22Rv1 (cell line): ENCODE measurements around the gene TMEM87A.
"Not testable (repeated sequence)": the region's sequence is repeated elsewhere in the genome, so short reads cannot be mapped to it uniquely, and the experiment has no call there.

ENCODE experiments used
- H3K27ac ChIP-seq: fragments of 450-650 bp; 2 replicates; pipeline ENCODE4 v1.5.1; 2017
- ZFX ChIP-seq: fragments of 450-650 bp; IDR thresholded peaks from 2 replicates; pipeline ENCODE4 v1.6.1; 2017; ENCODE audit warnings: antibody characterized with exemption, borderline replicate concordance
- TF ChIP-seq, protein P1 (sequence below): fragments of 450-650 bp; IDR thresholded peaks from 2 replicates; pipeline ENCODE4 v1.5.1; 2017; ENCODE audit warnings: mild to moderate bottlenecking

TMEM87A gene, protein sequence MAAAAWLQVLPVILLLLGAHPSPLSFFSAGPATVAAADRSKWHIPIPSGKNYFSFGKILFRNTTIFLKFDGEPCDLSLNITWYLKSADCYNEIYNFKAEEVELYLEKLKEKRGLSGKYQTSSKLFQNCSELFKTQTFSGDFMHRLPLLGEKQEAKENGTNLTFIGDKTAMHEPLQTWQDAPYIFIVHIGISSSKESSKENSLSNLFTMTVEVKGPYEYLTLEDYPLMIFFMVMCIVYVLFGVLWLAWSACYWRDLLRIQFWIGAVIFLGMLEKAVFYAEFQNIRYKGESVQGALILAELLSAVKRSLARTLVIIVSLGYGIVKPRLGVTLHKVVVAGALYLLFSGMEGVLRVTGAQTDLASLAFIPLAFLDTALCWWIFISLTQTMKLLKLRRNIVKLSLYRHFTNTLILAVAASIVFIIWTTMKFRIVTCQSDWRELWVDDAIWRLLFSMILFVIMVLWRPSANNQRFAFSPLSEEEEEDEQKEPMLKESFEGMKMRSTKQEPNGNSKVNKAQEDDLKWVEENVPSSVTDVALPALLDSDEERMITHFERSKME

DNA sequence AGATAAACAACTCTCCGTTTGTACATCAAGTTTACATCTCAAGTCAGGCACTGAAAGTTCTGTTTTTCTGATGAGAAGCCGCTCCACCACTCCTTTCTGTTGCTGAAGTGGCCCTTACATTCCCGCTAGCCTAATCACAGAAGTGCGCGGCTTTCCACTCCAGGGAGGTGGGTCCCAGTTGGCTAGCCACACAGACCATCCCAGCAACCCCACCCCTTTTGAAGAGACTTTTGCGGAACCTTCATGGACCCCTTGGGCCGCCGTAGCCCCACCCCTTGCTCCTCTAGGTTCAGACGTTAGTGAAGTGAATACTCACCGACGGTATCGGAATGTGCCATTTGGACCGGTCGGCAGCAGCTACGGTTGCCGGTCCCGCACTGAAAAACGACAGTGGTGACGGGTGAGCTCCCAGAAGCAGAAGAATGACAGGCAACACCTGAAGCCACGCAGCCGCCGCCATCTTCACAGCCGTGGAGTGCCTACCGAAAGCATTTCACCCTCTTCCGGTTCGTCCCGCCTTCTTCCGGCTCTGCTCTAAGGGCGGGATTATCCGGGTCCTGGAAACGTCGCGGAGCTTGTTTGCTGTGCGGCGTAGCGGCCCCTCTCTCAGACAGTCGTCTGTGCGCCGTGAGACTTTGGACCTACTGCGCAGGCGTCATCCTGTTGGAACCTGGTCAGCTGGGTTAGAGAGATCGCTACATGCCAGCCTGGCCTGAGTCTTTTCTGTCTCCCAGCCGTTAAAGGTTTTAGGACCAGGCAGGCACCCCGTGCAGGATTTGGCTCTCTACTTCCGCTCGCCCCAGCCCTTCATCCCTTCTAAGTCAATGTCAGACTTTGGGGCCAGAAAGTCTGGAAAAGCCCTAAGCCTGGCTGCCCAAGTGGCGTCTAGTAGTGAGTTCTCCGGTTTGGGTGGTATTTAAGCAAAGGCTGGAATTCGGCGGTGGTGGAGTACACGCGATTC, at the start of gene TMEM87A, which contains the start of gene GANC:
Gene TMEM87A, minus strand, starts transcription at position 495 of the 961 bp plus-strand sequence. Its CDS starts 35 bp downstream, at position 460.
Gene GANC, plus strand, starts transcription at position 263 of the 961 bp plus-strand sequence. CDS start 1,281 bp downstream, outside the sequence.
- H3K27ac ChIP-seq = peak within 1 kb of the TSS; percentile 97
- no peak for TF ChIP-seq ZFX
- TF ChIP-seq, protein P1, sequence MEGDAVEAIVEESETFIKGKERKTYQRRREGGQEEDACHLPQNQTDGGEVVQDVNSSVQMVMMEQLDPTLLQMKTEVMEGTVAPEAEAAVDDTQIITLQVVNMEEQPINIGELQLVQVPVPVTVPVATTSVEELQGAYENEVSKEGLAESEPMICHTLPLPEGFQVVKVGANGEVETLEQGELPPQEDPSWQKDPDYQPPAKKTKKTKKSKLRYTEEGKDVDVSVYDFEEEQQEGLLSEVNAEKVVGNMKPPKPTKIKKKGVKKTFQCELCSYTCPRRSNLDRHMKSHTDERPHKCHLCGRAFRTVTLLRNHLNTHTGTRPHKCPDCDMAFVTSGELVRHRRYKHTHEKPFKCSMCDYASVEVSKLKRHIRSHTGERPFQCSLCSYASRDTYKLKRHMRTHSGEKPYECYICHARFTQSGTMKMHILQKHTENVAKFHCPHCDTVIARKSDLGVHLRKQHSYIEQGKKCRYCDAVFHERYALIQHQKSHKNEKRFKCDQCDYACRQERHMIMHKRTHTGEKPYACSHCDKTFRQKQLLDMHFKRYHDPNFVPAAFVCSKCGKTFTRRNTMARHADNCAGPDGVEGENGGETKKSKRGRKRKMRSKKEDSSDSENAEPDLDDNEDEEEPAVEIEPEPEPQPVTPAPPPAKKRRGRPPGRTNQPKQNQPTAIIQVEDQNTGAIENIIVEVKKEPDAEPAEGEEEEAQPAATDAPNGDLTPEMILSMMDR = no peak

DNA sequence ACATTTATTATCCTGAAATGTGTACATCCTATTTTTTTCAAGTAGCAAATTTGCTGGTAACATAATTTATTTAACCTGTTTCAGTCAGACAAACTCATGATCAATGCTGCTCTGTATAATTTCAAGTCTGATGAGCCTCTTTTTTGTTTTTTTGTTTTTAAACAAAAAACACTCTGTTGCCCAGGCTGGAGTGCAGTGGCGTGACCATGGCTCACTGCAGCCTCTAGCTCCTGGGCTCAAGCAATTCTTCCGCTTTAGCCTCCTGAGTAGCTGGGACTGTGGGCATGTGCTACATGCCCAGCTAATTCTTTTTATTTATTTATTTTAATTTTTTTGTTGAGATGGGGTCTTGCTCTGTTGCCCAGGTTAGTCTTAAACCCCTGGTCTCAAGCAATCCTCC, 46.0 kb upstream of the TMEM87A start:
- no peak overlapping the region for H3K27ac ChIP-seq
- TF ChIP-seq ZFX = no peak
- TF ChIP-seq, protein P1 = no peak

DNA sequence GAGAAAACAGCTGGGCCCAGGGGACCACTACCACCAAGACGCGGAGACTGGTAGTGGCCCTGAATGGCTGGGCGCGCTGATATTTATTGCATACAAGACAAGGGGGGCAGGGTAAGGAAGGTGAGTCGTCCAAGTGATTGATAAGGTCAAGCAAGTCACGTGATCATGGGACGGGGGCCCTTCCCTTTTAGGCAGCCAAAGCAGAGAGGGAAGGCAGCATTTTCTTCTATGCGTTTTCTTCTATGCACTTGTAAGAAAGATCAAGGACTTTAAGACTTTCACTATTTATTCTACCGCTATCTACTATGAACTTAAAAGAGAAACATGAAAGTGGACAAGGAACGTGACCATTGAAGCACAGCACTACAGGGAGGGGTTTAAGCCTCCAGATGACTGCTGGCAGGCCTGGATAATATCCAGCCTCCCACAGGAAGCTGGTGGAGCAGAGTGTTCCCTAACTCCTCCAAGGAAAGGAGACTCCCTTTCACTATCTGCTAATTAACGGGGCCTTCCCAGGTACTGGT, 43.1 kb upstream of the TMEM87A start:
- H3K27ac ChIP-seq = not testable (repeated sequence)

DNA sequence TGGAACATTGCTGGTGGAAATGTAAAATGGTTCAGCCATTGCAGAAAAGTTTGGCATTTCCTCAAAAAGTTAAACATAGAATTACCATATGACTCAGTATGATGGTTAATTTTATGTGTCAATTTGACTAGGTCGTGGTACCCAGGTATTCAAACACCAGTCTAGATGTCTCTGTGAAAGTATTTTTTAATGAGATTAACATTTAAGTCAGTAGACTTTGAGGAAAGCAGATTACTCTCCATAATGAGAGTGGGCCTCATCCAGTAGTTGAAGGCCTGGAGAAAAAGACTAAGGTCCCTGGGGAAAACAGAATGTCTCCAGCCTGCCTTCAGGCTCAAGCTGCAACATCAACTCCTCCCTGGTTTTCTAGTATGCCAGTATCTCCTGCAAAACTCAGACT, 42.3 kb upstream of the TMEM87A start:
- no peak overlapping the region for H3K27ac ChIP-seq
- no peak for TF ChIP-seq ZFX
- TF ChIP-seq, protein P1 = no peak

DNA sequence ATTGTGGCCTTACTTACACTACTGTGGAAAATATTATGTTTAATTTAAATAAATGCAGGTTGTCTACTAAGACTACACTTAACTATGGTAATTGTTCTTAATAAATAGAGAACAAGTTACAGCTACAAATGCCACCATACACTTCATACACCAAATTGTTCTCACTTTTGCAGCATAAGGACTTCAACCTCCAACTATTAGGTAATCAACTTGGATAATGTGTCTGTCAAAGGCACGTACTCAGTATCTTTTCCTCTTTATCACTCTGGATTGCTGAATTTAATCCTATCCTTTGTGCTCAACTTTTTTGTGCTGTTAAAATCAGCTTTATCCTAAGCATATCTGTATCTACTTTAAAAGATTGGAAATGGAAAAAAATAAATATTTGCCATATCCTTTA, 41.6 kb upstream of the TMEM87A start:
- no peak for TF ChIP-seq ZFX
- TF ChIP-seq, protein P1 = no peak
- no peak overlapping the region for H3K27ac ChIP-seq

DNA sequence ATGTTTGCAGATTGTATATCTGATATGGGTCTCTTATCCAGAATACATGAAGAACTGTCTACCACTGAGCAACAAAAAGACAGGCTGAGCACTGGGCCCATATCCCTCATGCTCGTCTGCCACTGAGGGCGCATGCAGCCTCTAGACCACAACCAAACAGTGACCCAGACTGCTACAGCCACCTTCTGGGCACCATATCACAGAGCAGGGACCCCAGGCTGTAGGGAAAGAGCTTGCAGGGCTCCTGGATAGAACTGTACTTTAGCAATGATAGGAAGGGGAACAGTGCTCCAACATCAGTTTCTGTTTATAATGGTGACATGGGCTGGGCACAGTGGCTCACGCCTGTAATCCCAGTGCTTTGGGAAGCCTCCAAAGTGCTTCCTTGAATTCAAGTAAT, 40.2 kb upstream of the TMEM87A start:
- no peak overlapping the region for H3K27ac ChIP-seq
- no peak for TF ChIP-seq ZFX
- TF ChIP-seq, protein P1 = no peak

DNA sequence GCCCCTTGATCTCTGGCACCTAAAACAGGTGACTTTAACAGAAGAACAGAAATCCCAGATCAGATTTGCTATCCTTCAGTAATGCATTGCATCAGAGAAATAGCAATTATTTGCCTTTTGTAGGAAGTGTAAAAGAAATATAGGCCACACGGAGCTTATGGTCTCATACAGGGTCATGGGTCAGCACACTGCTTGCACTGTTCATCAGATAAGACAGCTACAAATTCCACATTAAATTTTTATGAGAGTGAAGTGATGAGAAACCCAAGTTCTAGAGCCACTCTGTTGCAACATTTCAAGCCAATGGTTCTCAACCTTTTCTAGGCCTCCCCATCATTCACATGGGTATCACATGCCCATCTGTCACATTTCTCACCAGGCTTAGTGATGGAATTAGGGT, 33.4 kb upstream of the TMEM87A start:
- no peak for TF ChIP-seq ZFX
- TF ChIP-seq, protein P1 = no peak
- H3K27ac ChIP-seq = no peak overlapping the region

DNA sequence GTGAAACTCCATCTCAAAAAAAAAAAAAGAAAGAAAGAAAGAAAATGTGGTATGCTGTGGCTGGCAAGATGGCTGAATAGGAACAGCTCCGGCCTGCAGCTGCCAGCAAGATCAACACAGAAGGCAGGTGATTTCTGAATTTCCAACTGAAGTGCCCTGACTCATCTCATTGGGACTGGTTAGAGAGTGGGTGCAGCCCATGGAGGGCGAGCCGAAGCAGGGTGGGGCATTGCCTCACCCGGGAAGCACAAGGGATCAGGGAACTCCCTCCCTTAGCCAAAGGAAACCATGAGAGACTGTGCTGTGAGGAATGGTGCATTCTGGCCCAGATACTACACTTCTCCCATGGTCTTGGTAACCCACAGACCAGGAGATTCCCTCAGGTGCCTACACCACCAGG, 27.8 kb upstream of the TMEM87A start:
- not testable (repeated sequence) for H3K27ac ChIP-seq
